GM21381 (cell line): ENCODE data around the gene SORCS2.

Experiments used
- ATAC-seq: cut with Tn5 transposase; IDR thresholded peaks from one replicate; pipeline ENCODE4 v1.9.1; 2021; ENCODE audit warnings: mild to moderate bottlenecking, moderate library complexity; ENCODE audit not compliant: unreplicated experiment

SORCS2 gene

GRCh38 chr4:7183780-7184460 lies 8.4 kb upstream of the SORCS2 start:
- no peak for ATAC-seq

GRCh38 chr4:7185487-7186030 lies 6.8 kb upstream of the SORCS2 start:
- ATAC-seq, result no peak

- ATAC-seq, result no peak
Measured at GRCh38 chr4:7186031-7186430, 6.3 kb upstream of the SORCS2 start.

- ATAC-seq, result no peak
Measured at GRCh38 chr4:7186516-7187167, 5.7 kb upstream of the SORCS2 start.

GRCh38 chr4:7187168-7187535 lies 5.2 kb upstream of the SORCS2 start:
- ATAC-seq, result no peak

- ATAC-seq, result no peak
Measured at GRCh38 chr4:7187691-7188090, 4.6 kb upstream of the SORCS2 start.

GRCh38 chr4:7189066-7189465 lies 3.3 kb upstream of the SORCS2 start:
- no peak for ATAC-seq

- ATAC-seq, result no peak
Measured at GRCh38 chr4:7189475-7190277, 2.7 kb upstream of the SORCS2 start.

GRCh38 chr4:7190278-7190594 lies 2.1 kb upstream of the SORCS2 start:
- no peak for ATAC-seq

GRCh38 chr4:7190691-7191545 lies 1.4 kb upstream of the SORCS2 start:
- ATAC-seq, result no peak

GRCh38 chr4:7191546-7192251 lies 639 bp upstream of the SORCS2 start:
- no peak for ATAC-seq

GRCh38 chr4:7193030-7193958 lies 956 bp downstream of the SORCS2 start:
- ATAC-seq, result no peak

- ATAC-seq, result no peak
Measured at GRCh38 chr4:7194251-7195140, 2.2 kb downstream of the SORCS2 start.

- no peak for ATAC-seq
Measured at GRCh38 chr4:7195141-7195515, 2.8 kb downstream of the SORCS2 start.

GRCh38 chr4:7195546-7196287 lies 3.4 kb downstream of the SORCS2 start:
- no peak for ATAC-seq

- no peak for ATAC-seq
Measured at GRCh38 chr4:7196288-7196651, 3.9 kb downstream of the SORCS2 start.

GRCh38 chr4:7196736-7197135 lies 4.4 kb downstream of the SORCS2 start:
- no peak for ATAC-seq

GRCh38 chr4:7197910-7198309 lies 5.6 kb downstream of the SORCS2 start:
- ATAC-seq, result no peak
